ENCODE measurements around the gene NAPEPLD.
"Not testable (repeated sequence)": the region's sequence is repeated elsewhere in the genome, so short reads cannot be mapped to it uniquely, and the experiment has no call there.

Gene NAPEPLD

GRCh38 chr7:103106005-103106702 is 42.7 kb downstream of the NAPEPLD start:
- DNase-seq, result no peak

GRCh38 chr7:103101543-103101942 is 47.4 kb downstream of the NAPEPLD start:
- no peak for DNase-seq

DNA sequence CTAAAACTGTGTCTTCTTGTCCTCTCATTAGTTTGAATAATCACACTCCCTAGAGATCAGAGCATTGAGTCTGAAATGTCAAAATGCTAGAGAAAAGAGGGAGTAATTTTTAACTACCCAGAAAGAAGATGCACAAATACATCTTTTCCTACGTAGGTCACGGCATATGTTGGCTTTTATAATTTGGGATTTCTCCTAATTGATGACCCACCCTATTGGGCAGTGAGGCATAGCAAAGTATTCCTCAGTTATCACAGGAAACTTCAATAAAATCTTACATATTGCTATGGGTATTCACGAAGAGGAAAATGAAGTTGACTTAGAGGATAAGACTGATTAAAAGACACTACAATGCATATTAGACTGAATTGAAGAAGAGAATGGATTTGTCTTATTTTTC is 48.6 kb downstream of the NAPEPLD start:
- DNase-seq, result no peak

DNA sequence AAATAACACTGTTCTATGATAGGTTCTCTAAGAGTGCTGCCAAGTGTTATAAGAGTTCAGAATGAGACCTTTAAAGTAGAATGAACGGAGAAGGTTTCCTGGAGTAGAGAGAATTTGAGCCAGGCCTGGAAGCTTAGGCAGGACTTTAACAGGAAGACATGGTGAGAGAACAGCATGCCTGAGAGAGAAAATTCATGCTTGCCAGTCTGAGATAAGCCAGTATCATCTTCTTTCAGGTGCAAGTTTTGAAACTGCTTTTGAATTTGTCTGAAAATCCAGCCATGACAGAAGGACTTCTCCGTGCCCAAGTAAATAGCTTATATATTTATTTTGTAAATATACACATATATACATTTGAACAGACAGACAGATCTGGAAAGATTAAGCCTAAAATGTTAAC is 51.9 kb downstream of the NAPEPLD start:
- DNase-seq, result no peak

GRCh38 chr7:103095558-103095957 is 53.3 kb downstream of the NAPEPLD start:
- not testable (repeated sequence) for DNase-seq

GRCh38 chr7:103094102-103094501 is 54.8 kb downstream of the NAPEPLD start:
- DNase-seq, result no peak

- no peak for DNase-seq
Observed at GRCh38 chr7:103093429-103093828, 55.5 kb downstream of the NAPEPLD start.

- not testable (repeated sequence) for DNase-seq
Observed at GRCh38 chr7:103092321-103092720, 56.6 kb downstream of the NAPEPLD start.

DNA sequence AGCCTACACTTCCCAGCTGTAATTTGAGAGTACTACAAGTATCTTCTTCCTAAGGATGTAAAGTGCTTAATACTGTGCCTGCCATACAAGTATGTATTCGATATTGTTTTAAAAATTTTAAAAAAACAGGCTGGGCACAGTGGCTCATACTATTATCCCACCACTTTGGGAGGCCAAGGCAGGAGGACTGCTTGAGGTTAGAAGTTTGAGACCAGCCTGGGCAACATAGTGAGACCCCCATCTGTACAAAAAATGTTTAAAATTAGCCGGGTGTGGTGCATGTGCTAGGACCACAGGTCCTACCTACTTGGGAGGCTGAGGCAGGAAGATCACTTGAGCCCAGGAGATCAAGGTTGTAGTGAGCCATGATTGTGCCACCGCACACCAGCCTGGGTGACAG is 65.7 kb downstream of the NAPEPLD start:
- no peak for DNase-seq

GRCh38 chr7:103082497-103082896 is 66.4 kb downstream of the NAPEPLD start:
- no peak for DNase-seq

DNA sequence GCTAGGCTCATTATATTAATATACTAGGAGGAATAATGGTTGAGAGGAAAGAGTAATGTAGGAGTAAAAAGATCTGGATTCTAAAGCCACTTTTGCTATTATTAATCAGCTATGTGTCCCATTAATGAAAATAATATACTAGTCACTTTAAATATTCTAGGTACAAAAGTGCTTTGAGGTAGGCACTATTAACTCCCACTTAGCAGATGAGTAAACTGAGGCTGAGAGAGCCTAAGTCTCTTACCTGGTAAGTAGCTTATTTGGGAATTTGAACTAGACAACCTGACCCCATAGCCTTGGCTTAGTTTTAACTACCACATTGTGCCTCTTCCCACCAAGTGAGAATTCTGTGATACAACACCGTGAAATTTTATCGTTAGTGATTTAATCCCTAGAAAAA is 68.0 kb downstream of the NAPEPLD start:
- DNase-seq, result no peak

DNA sequence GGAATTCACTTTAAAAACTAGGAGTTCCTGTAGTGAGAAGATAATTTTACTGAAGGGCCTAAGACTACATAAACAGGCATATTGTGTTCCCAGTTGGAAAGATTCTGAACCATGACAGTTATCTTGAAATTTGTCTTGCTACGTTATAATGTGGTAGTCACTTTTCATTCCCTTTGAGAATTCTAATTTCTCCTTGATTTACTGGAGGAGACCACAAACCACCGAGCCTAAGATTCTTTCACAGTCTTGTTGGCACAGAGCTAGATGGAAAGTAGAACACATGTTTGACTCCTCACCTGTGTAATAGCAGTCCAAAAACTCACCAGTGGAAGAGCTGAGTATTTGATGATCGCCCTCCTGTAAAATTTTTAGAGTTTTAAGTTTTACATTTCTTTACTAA is 69.1 kb downstream of the NAPEPLD start:
- no peak for DNase-seq

GRCh38 chr7:103078226-103078625 is 70.7 kb downstream of the NAPEPLD start:
- DNase-seq, result not testable (repeated sequence)

GRCh38 chr7:103077318-103077717 is 71.6 kb downstream of the NAPEPLD start:
- DNase-seq, result no peak

DNA sequence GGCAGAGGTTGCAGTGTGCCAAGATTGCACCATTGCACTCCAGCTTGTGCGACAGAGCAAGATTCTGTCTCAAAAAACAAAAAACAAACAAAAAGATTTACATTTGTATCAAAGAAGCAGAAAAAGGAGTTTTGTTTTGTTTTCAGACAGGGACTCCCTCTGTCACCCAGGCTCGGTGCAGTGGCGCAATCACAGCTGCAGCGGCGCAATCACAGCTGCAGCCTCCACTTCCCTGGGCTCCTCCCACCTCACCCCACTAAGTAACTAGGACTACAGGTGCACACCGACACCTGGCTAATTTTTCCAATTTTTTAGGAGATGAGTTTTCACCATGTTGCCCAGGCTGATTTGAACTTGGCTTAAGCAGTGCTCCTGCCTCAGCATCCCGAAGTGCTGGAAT is 72.1 kb downstream of the NAPEPLD start:
- DNase-seq, result no peak

GRCh38 chr7:103075337-103075918 is 73.5 kb downstream of the NAPEPLD start:
- peak; percentile 61 for DNase-seq

DNA sequence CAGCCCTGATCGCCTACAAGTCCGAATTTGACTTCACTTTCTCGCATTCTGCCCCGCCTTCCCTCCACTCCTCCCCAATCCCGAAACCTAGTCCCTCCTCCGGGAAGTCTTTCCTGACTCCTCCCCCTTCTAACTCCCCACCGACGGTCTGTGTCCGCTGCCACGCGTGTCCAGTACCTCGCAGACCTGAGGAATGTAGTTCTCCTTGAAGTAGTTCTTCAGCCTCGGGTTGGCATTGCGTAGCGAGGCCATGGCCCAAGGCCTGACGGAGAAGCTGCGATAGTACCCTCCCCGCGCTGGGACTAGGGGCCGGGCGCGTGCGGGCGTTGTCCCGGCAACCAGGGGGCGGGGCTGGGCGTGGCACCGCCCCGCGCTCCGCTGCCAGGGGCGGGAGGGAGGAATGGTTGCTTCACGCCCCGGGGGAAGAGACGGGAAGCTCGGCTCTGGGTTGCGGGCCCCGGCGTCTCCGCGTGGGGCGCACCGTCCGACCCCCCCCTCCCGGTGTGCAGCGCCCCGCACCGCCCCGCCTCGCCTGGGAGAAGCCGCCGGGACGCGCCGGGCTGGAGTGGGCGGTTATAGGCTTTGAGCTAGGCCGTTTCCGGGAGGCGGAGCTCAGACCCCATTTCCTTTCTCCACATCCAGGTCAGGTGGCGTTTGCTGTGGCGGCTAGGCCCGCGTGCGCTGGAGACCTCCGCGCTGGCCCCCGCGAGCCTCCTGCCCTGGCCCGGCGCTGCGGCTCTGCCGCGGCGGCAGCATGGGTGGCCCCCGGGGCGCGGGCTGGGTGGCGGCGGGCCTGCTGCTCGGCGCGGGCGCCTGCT is 74.2 kb downstream of the NAPEPLD start, which contains the start of the genes ARMC10 and FBXL13:
TSS of gene ARMC10 (plus strand) at position 622 of the 818 bp plus-strand sequence. CDS start at position 755, 133 bp downstream.
TSS of gene FBXL13 (minus strand) at position 278 of the 818 bp plus-strand sequence.
- DNase-seq, result peak; percentile 86

DNA sequence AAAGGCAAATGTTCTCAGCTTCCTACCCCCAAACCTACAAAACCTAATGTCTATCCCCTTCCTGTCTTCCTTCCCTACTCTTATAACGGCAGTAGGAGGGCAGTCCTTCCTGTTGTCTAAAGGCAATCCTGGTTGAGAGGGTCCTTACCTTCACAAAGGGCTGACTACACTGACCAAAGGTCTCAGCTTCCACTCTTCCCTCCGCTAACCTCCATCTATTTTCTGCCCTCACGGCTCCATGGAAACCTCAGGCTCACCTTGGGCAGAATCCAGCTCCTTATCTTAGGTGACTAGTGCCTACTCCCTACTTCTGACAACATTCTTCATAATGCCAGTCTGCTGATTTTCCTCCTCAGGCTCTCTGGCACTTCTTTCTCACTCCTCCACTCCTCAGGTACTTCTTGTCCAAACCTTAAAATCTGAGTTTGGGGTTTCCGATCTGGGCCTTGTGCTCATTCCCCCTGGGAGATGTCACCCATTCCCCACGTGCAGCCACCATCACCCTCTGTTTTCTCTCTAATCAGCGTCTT is 74.8 kb downstream of the NAPEPLD start:
- DNase-seq, result no peak

- DNase-seq, result no peak
Observed at GRCh38 chr7:103071000-103071399, 77.9 kb downstream of the NAPEPLD start.

- no peak for DNase-seq
Observed at GRCh38 chr7:103068414-103069403, 80.2 kb downstream of the NAPEPLD start.

DNA sequence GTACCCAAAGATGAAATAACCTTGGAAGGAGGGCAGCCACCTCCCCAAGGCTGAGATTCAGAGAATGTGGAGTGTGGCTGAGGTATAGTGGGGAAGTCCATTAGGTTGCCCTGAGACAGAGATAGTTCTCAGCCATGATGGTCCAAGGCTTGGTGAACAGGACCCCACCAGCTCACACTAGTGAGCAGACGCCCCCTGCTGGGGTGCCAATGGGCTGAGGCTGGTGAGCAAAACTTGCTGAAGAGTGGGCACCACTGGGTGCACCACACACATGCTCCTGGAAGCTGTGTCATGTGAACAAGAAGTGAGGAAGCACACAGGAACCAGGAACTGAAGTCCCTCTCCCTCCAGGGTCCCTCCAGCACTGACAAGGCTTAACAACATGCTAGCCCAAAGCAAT is 83.2 kb downstream of the NAPEPLD start:
- DNase-seq, result peak; percentile 18

GRCh38 chr7:103063895-103064294 is 85.0 kb downstream of the NAPEPLD start:
- DNase-seq, result no peak
